Activated naive CD8-positive, alpha-beta T cell treated with anti-CD3 and anti-CD28 coated beads, Interleukin-2, amount 50 U/mL, for 24 hours (primary cell): ENCODE measurements around the gene KCNA1.
"Not testable (repeated sequence)": the region's sequence is repeated elsewhere in the genome, so short reads cannot be mapped to it uniquely, and the experiment has no call there.

Experiments used
- ATAC-seq: fragments of 150-1000 bp; cut with Tn5 transposase; one replicate; pipeline ENCODE4 v1.10.0; 2021
- DNase-seq: peaks from one replicate; pipeline ENCODE4 v3.0.0; 2021
- H3K27ac Mint-ChIP-seq: one replicate; pipeline ENCODE4 v1.8.0; 2021; ENCODE audit warnings: mild to moderate bottlenecking, mixed read lengths
- H3K27me3 Mint-ChIP-seq: one replicate; pipeline ENCODE4 v1.8.0; 2021; ENCODE audit warnings: mixed read lengths
- H3K36me3 Mint-ChIP-seq: one replicate; pipeline ENCODE4 v1.8.0; 2021; ENCODE audit warnings: low read depth, mixed read lengths
- H3K4me1 Mint-ChIP-seq: one replicate; pipeline ENCODE4 v1.8.0; 2021; ENCODE audit warnings: mixed read lengths
- H3K4me3 Mint-ChIP-seq: one replicate; pipeline ENCODE4 v1.8.0; 2021; ENCODE audit warnings: mild to moderate bottlenecking, moderate library complexity, mixed read lengths
- H3K9me3 Mint-ChIP-seq: one replicate; pipeline ENCODE4 v1.8.0; 2021; ENCODE audit warnings: mixed read lengths

KCNA1 gene

DNA sequence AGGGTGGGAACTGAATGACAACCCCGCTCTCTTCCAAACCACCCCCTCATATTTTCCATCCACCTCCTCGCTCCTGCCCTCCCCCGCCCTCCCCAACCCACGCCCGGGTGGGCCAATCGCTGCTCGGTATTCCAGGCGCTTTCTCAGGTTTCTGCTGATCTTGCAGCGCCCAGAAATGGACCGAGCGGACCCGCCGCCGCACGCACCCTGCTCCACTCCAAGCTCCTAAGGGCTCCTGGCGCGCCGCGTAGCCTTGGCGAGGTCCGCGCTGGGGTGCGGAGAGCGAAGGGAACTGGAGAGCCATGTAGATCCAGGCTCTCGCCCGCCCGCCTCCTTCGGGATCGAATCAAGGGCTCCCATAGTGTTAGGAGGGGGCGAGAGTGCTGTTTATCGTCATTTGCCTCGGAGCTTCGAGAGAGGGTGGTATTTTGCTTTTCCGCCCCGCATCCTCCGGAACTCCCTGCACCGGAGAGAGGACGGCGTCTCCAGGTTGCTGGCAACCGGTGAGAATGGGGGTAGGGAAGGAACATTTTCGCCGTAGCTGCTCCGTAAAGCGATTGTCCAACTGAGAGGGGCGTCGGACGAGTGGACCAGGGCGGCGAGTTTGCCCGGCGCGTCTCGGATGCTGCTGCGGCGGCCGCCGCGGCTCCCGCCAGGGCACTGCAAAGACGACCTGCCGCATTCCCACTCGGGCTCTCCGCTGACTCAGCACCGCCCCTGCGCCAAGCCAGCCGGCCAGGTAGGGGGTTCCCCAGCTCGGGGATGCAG lies at the start of gene KCNA1:
Gene KCNA1 (plus strand): TSS at position 172 of the 768 bp plus-strand sequence. CDS start 1,474 bp downstream, outside the sequence.
- Mint-ChIP-seq H3K27me3 (peaks cover 52% of the 10 kb centered on the region), H3K4me3 (peak within 1 kb of the TSS; percentile 82), H3K27ac (no peak within 1 kb of the TSS), H3K4me1 (peaks cover 17% of the 10 kb centered on the region), H3K36me3 (no peaks in the 10 kb centered on the region), H3K9me3 (peaks cover 4% of the 10 kb centered on the region)
- DNase-seq (peak; percentile 23), ATAC-seq (no peak)

- Mint-ChIP-seq H3K4me1 (peaks cover 7% of the 10 kb centered on the region), H3K9me3 (no peaks in the 10 kb centered on the region), H3K27me3 (peaks cover 31% of the 10 kb centered on the region), H3K4me3 (no peak overlapping the region), H3K27ac (no peak overlapping the region), H3K36me3 (no peaks in the 10 kb centered on the region)
- no peak for ATAC-seq
- no peak for DNase-seq
Observed at GRCh38 chr12:4860741-4861140, 49.0 kb upstream of the KCNA1 start.

GRCh38 chr12:4862809-4863208 lies 46.9 kb upstream of the KCNA1 start:
- no peak for ATAC-seq
- peaks cover 4% of the 10 kb centered on the region for H3K4me1 Mint-ChIP-seq
- DNase-seq: no peak
- H3K27ac Mint-ChIP-seq: no peak overlapping the region
- no peaks in the 10 kb centered on the region for H3K36me3 Mint-ChIP-seq
- H3K9me3 Mint-ChIP-seq: no peaks in the 10 kb centered on the region
- H3K4me3 Mint-ChIP-seq: no peak overlapping the region
- peaks cover 34% of the 10 kb centered on the region for H3K27me3 Mint-ChIP-seq

GRCh38 chr12:4864575-4864974 lies 45.1 kb upstream of the KCNA1 start:
- no peak overlapping the region for H3K27ac Mint-ChIP-seq
- peaks cover 20% of the 10 kb centered on the region for H3K27me3 Mint-ChIP-seq

DNA sequence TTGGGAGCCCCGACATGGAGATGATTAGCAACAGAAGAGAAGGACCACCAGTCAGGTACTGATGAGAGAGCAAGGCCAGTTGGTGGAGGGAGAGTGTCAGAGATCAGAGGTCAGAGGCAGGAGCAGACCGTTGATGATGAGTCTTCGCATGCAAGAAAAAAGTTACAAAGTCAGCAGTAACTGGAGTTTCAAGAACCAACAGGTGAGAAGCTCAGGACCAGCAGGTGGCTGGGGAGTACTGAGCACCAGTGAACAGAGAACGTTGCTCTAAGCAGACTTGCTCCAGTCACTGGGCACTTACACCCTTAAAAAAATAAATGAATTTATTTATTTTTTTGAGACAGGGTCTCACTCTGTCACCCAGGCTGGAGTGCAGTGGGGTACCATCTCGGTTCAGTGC lies 44.5 kb upstream of the KCNA1 start:
- DNase-seq (no peak), ATAC-seq (no peak)
- Mint-ChIP-seq H3K27ac (no peak overlapping the region), H3K4me3 (no peak overlapping the region), H3K9me3 (no peaks in the 10 kb centered on the region), H3K27me3 (peaks cover 21% of the 10 kb centered on the region), H3K36me3 (no peaks in the 10 kb centered on the region), H3K4me1 (no peaks in the 10 kb centered on the region)

More at GRCh38 chr12:4864575-4864974, 45.1 kb upstream of the KCNA1 start:
- no peak overlapping the region for H3K4me3 Mint-ChIP-seq
- no peaks in the 10 kb centered on the region for H3K36me3 Mint-ChIP-seq
- no peaks in the 10 kb centered on the region for H3K4me1 Mint-ChIP-seq
- ATAC-seq (no peak), DNase-seq (no peak)
- H3K9me3 Mint-ChIP-seq: no peaks in the 10 kb centered on the region

DNA sequence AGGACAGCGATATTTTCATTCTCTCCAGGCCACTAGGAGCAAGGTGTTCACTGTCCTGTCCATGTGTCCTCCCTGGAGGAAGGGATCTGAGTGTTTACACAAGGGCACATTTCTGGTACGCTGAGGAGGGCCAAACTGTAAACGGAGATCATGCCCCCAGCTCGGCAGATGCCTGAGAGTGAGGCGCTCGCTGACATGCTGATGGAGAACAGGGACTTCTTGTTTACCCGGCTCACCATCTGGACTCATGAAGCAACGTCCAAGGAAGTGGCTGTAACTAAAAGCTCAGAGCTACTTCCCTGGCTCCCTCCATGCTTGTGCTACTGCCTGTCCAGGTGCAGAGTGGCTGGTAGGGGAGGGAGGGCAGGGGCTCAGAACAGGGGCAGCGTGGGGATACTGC lies 43.4 kb upstream of the KCNA1 start:
- Mint-ChIP-seq H3K36me3 (no peaks in the 10 kb centered on the region), H3K9me3 (no peaks in the 10 kb centered on the region), H3K4me3 (no peak overlapping the region), H3K27me3 (peaks cover 24% of the 10 kb centered on the region), H3K4me1 (no peaks in the 10 kb centered on the region), H3K27ac (no peak overlapping the region)
- DNase-seq (no peak), ATAC-seq (no peak)

DNA sequence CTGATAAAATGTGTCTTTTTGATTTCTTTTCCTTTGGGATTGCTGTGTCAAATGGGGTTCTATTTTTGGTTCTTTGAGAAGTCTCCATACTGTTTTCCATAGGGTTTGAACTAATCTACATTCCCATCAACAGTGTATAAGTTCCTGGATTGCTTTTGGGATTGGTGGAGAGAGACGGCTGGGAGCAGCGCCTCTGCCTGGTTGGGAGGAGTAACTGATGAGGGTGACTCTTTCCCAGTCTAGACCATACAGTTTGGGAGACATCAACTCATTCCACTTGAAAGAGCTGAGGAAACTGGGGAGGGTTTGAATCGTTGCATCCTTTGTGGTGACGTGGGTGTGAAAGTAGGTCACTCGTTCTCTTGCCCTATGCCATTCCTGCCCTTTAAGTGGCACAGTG lies 42.3 kb upstream of the KCNA1 start:
- Mint-ChIP-seq H3K9me3 (no peaks in the 10 kb centered on the region), H3K27me3 (peaks cover 24% of the 10 kb centered on the region), H3K4me3 (no peak overlapping the region), H3K4me1 (no peaks in the 10 kb centered on the region), H3K27ac (no peak overlapping the region), H3K36me3 (no peaks in the 10 kb centered on the region)
- ATAC-seq (no peak), DNase-seq (no peak)

- H3K4me3 Mint-ChIP-seq: no peak overlapping the region
- DNase-seq: no peak
- ATAC-seq: no peak
- H3K36me3 Mint-ChIP-seq: no peaks in the 10 kb centered on the region
- H3K9me3 Mint-ChIP-seq: no peaks in the 10 kb centered on the region
- H3K27me3 Mint-ChIP-seq: peaks cover 18% of the 10 kb centered on the region
- no peak overlapping the region for H3K27ac Mint-ChIP-seq
- no peaks in the 10 kb centered on the region for H3K4me1 Mint-ChIP-seq
Observed at GRCh38 chr12:4870423-4870822, 39.3 kb upstream of the KCNA1 start.

DNA sequence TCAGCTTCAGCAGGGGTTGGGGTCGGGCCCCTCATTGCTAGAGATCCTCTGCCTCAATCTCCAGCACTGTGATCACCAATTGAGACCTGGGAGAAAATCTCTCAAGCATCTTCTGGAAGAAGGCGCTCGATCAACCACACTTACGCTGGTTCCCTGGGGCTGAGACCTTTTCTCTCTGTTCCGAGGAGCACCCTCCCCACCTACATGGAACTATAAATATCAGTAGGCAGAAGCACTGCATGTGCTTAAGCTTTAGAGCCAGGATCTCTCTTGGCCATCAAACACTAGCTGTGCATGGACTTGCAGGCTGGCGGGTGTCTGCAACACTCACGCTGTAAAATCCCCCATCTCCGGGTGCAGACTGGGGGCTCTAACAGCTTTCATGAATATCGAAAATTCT lies 38.2 kb upstream of the KCNA1 start:
- peaks cover 12% of the 10 kb centered on the region for H3K27me3 Mint-ChIP-seq
- no peak overlapping the region for H3K4me3 Mint-ChIP-seq
- DNase-seq (no peak), ATAC-seq (no peak)
- H3K27ac Mint-ChIP-seq: no peak overlapping the region
- H3K9me3 Mint-ChIP-seq: no peaks in the 10 kb centered on the region
- H3K36me3 Mint-ChIP-seq: no peaks in the 10 kb centered on the region
- H3K4me1 Mint-ChIP-seq: no peaks in the 10 kb centered on the region

DNA sequence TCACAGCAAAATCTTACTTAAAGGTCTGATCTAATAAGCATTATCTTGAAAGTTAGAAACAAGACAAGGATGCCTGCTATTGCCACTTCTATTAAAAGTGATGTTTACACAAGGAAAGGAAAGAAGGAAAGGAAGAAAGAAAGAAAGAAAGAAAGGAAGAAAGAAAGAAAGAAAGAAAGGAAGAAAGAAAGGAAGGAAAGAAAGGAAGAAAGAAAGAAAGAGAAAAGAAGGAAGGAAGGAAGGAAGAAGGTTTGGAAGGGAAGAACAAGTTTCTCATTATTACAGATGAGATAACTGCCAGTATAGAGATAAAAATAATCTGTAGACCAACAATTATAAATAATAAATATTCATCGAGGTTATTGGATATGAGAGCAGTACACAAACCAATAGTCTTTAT lies 35.8 kb upstream of the KCNA1 start:
- no peaks in the 10 kb centered on the region for H3K36me3 Mint-ChIP-seq
- DNase-seq (no peak), ATAC-seq (no peak)
- H3K9me3 Mint-ChIP-seq: peaks cover 5% of the 10 kb centered on the region
- peaks cover 9% of the 10 kb centered on the region for H3K27me3 Mint-ChIP-seq
- H3K4me1 Mint-ChIP-seq: no peaks in the 10 kb centered on the region
- H3K27ac Mint-ChIP-seq: no peak overlapping the region
- H3K4me3 Mint-ChIP-seq: no peak overlapping the region

DNA sequence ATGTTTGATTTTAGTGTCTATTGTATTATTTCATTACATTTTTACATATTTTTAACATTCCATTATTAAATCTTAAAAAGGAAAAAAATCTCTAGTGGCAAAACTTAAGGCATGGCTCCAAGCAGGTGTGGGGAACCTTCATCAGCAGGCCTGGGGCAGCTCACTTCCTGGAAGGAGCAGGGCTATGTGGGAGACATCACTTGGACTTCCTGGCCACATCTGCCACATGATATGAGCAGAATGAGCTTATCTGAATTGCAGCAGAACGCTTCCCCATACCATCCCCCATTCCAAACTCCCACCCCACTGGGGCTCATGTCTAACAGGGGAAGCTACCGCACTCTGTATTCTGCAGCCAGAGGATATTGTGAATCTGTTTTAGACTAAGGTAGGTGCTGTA lies 35.0 kb upstream of the KCNA1 start:
- Mint-ChIP-seq H3K4me1 (no peaks in the 10 kb centered on the region), H3K9me3 (peaks cover 7% of the 10 kb centered on the region), H3K4me3 (no peak overlapping the region), H3K36me3 (no peaks in the 10 kb centered on the region), H3K27me3 (peaks cover 9% of the 10 kb centered on the region), H3K27ac (no peak overlapping the region)
- ATAC-seq (no peak), DNase-seq (no peak)

DNA sequence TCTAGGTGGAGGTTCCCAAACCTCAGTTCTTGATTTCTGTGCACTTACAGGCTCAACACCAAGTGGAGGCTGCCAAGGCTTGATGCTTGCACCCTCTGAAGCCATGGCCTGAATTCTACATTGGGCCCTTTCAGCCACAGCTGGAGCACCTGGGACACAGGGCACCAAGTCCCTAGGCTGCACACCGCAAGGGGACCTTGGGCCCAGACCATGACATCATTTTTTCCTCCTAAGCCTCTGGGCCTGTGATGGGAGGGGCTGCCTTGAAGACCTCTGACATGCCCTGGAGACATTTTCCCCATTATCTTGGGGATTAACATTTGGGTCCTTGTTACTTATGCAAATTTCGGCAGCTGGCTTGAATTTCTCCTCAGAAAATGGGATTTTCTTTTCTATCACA lies 30.2 kb upstream of the KCNA1 start:
- H3K4me3 Mint-ChIP-seq, H3K36me3 Mint-ChIP-seq: not testable (repeated sequence)

DNA sequence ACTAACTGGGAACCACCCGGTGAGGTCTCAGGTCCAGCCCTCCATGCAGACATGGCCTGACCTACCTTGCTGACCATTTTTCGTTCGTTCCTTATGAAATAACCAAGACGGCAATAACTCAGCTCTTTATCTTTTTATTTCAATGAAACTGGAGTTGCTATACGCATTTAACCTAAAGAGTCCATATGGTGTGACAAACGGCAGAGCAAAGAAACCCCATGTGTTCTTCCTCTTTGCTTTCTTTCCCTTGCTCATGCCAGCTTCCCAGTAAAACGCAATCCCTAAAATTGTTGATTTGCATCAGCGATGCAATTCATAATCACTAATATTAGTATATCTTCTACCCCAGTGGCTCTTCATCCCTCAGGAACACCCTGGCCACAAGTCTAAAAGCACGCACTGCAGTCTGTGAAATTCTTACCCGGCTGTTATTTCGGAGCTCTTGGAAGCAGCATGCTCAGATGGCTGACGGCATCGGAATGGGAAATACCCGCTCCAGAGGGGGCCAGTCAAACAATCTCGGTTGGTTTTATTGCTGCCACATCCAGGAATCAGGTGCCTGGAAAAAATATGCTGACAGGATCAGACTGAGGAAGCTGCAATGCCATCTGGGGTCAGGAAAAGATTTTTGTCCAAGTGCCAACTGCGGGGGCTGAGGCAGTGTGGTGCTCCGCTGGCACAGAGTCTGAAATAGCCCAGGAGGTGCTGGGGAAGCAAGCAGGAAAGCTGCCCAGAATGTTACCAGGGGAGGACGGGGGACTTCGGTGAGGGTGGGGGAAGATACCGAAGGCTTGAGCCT lies 28.2 kb upstream of the KCNA1 start:
- no peak for DNase-seq
- H3K27me3 Mint-ChIP-seq: peaks cover 26% of the 10 kb centered on the region

More for the DNA sequence above, 30.2 kb upstream of the KCNA1 start:
- H3K27ac Mint-ChIP-seq, DNase-seq, ATAC-seq, H3K4me1 Mint-ChIP-seq: not testable (repeated sequence)
- peaks cover 21% of the 10 kb centered on the region for H3K27me3 Mint-ChIP-seq
- H3K9me3 Mint-ChIP-seq: peaks cover 11% of the 10 kb centered on the region

GRCh38 chr12:4891866-4892265 lies 17.8 kb upstream of the KCNA1 start:
- DNase-seq: no peak
- peaks cover 12% of the 10 kb centered on the region for H3K27me3 Mint-ChIP-seq
- H3K4me3 Mint-ChIP-seq: no peak overlapping the region
- H3K36me3 Mint-ChIP-seq: no peaks in the 10 kb centered on the region
- no peak overlapping the region for H3K27ac Mint-ChIP-seq
- no peaks in the 10 kb centered on the region for H3K9me3 Mint-ChIP-seq
- ATAC-seq: no peak
- H3K4me1 Mint-ChIP-seq: no peaks in the 10 kb centered on the region

More for the DNA sequence above, 28.2 kb upstream of the KCNA1 start:
- no peak overlapping the region for H3K27ac Mint-ChIP-seq
- no peaks in the 10 kb centered on the region for H3K36me3 Mint-ChIP-seq
- no peaks in the 10 kb centered on the region for H3K4me1 Mint-ChIP-seq
- no peak for ATAC-seq
- H3K9me3 Mint-ChIP-seq: peaks cover 11% of the 10 kb centered on the region
- no peak overlapping the region for H3K4me3 Mint-ChIP-seq

DNA sequence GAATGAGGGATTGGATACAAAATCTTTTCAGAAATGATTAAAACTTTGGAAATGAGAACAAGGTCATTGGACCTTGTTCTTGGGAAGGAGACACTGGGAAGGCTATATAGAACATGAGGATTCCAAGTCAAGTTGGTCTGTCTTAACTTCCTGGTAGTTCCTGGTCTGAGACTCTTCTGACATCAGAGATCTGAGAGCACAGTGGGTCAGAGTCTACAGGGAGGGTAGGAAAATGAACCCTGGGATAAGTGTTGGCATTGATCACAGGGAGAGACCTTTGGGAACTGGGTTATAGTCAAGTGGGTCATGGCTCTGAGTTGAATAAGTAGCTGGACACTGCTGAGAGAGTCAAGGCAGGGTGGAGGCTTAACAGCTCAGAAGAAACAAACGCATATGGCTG lies 17.3 kb upstream of the KCNA1 start:
- Mint-ChIP-seq H3K27ac (no peak overlapping the region), H3K9me3 (no peaks in the 10 kb centered on the region), H3K4me1 (no peaks in the 10 kb centered on the region), H3K27me3 (peaks cover 10% of the 10 kb centered on the region), H3K36me3 (no peaks in the 10 kb centered on the region), H3K4me3 (no peak overlapping the region)
- no peak for ATAC-seq
- no peak for DNase-seq
